Central memory CD8-positive, alpha-beta T cell (primary cell): ENCODE measurements around the gene WWP2.
"Not testable (repeated sequence)": the region's sequence is repeated elsewhere in the genome, so short reads cannot be mapped to it uniquely, and the experiment has no call there.

ENCODE experiments used
- ATAC-seq: fragments of 150-1000 bp; cut with Tn5 transposase; replicated peaks from 2 replicates; pipeline ENCODE4 v1.10.0; 2022; ENCODE audit warnings: mild to moderate bottlenecking, moderate FRiP score, moderate number of reproducible peaks; ENCODE audit not compliant: poor library complexity, severe bottlenecking; ENCODE audit errors: extremely low read depth
- DNase-seq, 2 donors: peaks; one replicate each; pipeline ENCODE4 v3.0.0; 2021; ENCODE audit warnings: low spot score in 2 of 2
- H3K27ac Mint-ChIP-seq: one replicate; pipeline ENCODE4 v1.8.0; 2022; ENCODE audit warnings: low read depth, mild to moderate bottlenecking, moderate library complexity, mixed read lengths
- H3K27me3 Mint-ChIP-seq: one replicate; pipeline ENCODE4 v1.8.0; 2022; ENCODE audit warnings: mixed read lengths
- H3K36me3 Mint-ChIP-seq: one replicate; pipeline ENCODE4 v1.8.0; 2022; ENCODE audit warnings: mild to moderate bottlenecking, moderate library complexity, mixed read lengths; ENCODE audit not compliant: insufficient read depth
- H3K4me1 Mint-ChIP-seq: one replicate; pipeline ENCODE4 v1.8.0; 2022; ENCODE audit warnings: mixed read lengths
- H3K4me3 Mint-ChIP-seq: one replicate; pipeline ENCODE4 v1.8.0; 2022; ENCODE audit warnings: mild to moderate bottlenecking, moderate library complexity, mixed read lengths
- H3K9me3 Mint-ChIP-seq: one replicate; pipeline ENCODE4 v1.8.0; 2022; ENCODE audit warnings: mixed read lengths

The WWP2 gene

DNA sequence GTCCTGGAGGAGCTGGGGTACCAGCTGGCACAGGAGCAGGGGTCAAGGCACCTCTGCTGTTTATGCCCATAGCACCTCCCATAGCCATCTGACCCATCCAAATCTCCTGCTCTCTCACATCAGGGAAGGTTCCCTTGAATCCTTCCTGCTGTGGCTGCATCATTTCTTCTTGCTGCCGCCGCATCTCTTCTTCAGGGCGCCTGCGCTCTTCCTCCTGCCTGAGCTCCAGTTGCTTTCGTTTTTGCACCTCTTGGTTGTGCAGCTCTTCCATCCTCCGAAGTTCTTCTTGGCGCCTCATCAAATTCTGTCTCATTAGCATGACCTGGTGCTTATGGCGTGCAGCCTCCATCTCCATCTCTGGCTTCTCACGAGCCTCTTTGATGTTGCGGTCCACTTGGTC lies 5.4 kb upstream of the WWP2 start:
- no peak overlapping the region for H3K27ac Mint-ChIP-seq

DNA sequence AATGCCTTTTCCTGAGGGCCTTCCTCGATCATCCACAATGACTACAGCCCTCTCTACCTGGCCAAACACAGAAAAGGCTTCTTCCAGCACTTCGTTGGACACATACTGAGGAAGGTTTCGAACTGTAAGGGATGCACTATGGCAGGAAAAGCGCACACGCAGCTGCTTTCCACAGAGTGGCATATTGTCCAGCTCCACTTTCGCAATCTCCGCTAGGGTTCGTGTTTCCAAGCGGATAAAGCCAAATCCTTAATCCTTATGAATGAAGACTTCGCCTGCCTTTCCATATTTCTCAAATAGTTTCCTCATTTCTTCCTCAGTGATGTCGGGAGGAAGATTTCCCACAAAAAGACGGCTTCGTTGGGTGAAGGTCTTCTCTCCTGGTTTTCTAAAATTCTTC lies 4.8 kb upstream of the WWP2 start:
- H3K27me3 Mint-ChIP-seq, H3K27ac Mint-ChIP-seq, DNase-seq, ATAC-seq, H3K9me3 Mint-ChIP-seq, H3K4me3 Mint-ChIP-seq: not testable (repeated sequence)
- Mint-ChIP-seq H3K36me3 (peaks cover 15% of the 10 kb centered on the region), H3K4me1 (peaks cover 28% of the 10 kb centered on the region)

More for the DNA sequence above, 5.4 kb upstream of the WWP2 start:
- H3K27me3 Mint-ChIP-seq, result no peaks in the 10 kb centered on the region
- peaks cover 15% of the 10 kb centered on the region for H3K36me3 Mint-ChIP-seq
- no peaks in the 10 kb centered on the region for H3K9me3 Mint-ChIP-seq
- no peak for ATAC-seq
- peaks cover 28% of the 10 kb centered on the region for H3K4me1 Mint-ChIP-seq
- DNase-seq, result no peak
- H3K4me3 Mint-ChIP-seq, result no peak overlapping the region

DNA sequence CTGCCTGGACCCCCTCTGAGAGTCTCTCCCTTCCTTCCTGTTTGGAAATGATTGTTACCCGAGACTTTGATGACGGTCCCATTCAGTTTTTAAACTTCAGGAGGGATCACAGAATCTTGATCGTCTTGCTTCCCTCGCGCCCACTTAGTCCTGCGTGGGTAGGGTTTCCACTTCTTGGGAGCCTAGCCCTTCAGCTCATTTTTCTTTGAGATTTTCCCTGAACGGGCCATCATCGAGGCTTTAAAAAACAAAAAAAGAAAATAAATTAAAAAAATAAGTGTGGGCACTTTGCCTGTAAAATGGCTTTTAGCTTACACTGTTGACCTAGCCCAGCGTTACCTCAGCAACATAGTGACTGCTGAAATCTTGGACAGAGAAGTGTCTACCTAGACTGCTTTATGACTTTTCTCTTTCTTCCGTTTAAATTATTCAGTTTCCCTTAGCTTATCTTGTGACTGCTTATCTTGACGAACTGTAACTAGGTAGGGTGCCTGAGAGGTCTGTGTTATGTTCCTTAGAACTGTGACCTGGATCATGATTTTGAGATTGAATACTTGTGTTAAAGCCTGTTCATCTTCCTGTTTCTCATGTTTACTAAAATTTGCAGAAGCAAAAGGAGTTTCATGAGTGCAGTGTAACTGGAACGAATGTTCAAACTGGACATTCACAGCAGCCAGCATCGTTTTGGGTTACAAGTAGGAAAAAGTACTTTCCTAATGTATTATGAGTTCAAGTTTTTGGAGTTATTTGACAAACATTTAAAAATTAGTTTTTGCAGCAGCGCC lies 874 bp downstream of the WWP2 start:
- H3K27ac Mint-ChIP-seq, result peak overlapping the region; percentile 97
- H3K9me3 Mint-ChIP-seq, result no peaks in the 10 kb centered on the region
- DNase-seq (no peak), ATAC-seq (peak; percentile 65)
- H3K4me1 Mint-ChIP-seq, result peaks cover 49% of the 10 kb centered on the region
- peaks cover 6% of the 10 kb centered on the region for H3K36me3 Mint-ChIP-seq
- no peaks in the 10 kb centered on the region for H3K27me3 Mint-ChIP-seq
- peak overlapping the region; percentile 93 for H3K4me3 Mint-ChIP-seq

DNA sequence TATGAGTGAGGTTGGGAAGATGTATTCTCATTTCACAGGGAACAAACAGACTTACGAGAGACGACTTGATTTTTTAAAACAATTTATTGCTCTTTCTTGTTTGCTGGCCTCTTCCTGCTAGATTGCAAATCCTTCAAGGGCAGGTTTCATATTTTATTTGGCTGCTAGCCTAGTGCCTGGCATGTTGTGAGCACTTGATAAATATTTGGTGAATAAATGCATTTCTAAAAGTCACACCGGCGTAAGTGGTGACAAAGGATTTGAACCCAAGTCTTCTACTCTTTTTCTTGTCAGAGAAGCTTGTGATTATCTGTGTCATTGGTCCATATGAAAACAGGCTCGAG lies 1.4 kb downstream of the WWP2 start:
- peak overlapping the region; percentile 97 for H3K27ac Mint-ChIP-seq
- H3K27me3 Mint-ChIP-seq, result no peaks in the 10 kb centered on the region
- peaks cover 51% of the 10 kb centered on the region for H3K4me1 Mint-ChIP-seq
- DNase-seq, result no peak
- H3K36me3 Mint-ChIP-seq, result peaks cover 6% of the 10 kb centered on the region
- H3K9me3 Mint-ChIP-seq, result no peaks in the 10 kb centered on the region
- H3K4me3 Mint-ChIP-seq, result peak overlapping the region; percentile 93
- ATAC-seq, result no peak

DNA sequence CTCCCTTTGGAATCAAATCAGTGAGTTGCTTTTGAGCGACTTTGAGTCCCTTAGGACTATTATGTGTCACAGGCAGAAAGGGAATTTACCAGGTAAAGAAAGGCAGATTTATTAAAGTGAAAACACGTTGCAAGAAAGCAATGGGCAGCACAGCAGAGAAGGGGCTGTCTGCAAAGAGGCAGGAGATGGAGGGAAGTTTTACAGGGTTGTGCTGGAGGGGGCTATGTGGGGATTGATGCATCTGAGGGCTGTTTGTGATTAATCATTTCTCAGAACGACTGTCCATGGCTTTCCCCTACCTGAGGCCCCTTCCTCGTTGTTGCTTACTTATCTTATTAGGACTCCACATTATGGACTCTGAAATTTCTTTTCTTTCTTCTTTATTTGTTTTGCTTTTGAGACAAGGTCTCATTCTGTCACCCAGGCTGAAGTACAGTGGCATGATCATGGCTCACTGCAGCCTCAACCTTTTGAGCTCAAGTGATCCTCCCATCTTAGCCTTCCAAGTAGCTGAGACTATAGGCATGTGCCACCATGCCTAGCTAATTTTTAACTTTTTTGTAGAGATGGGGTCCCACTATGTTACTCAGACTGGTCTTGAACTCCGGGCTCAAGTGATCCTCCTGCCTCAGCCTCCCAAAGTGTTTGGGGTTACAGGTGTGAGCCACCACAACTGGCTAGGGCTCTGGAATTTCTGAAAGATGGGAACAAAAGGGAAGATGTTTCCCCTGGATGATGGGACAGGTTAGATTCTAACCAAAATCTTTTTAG lies 5.5 kb downstream of the WWP2 start:
- DNase-seq, result no peak
- H3K4me3 Mint-ChIP-seq, result no peak overlapping the region
- no peak for ATAC-seq
- H3K4me1 Mint-ChIP-seq, result peaks cover 66% of the 10 kb centered on the region
- peaks cover 2% of the 10 kb centered on the region for H3K36me3 Mint-ChIP-seq
- H3K27me3 Mint-ChIP-seq, result no peaks in the 10 kb centered on the region
- H3K27ac Mint-ChIP-seq, result no peak overlapping the region
- no peaks in the 10 kb centered on the region for H3K9me3 Mint-ChIP-seq

DNA sequence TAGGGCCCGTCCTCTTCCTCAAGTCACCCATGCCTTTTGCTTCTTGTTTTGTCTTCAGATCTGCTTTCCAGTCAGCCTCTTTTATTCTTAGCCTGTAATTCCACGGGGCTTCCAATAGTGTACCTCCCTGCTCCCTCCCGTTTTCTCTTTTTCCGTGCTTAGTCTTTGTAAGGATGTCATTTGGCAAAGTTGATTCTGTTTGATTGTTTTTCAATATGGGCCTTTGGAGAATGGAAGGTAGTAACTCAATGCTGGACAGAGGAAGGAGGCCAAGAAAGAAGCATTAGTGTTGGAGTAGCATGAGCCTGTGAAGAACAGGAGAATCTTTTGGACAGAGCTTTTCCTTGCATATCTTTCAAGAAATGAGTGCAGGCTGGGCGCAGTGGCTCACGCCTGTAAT lies 6.5 kb downstream of the WWP2 start:
- H3K4me1 Mint-ChIP-seq, result peaks cover 65% of the 10 kb centered on the region
- DNase-seq, result no peak
- H3K9me3 Mint-ChIP-seq, result no peaks in the 10 kb centered on the region
- no peaks in the 10 kb centered on the region for H3K36me3 Mint-ChIP-seq
- no peak overlapping the region for H3K27ac Mint-ChIP-seq
- H3K27me3 Mint-ChIP-seq, result no peaks in the 10 kb centered on the region
- no peak overlapping the region for H3K4me3 Mint-ChIP-seq
- no peak for ATAC-seq

DNA sequence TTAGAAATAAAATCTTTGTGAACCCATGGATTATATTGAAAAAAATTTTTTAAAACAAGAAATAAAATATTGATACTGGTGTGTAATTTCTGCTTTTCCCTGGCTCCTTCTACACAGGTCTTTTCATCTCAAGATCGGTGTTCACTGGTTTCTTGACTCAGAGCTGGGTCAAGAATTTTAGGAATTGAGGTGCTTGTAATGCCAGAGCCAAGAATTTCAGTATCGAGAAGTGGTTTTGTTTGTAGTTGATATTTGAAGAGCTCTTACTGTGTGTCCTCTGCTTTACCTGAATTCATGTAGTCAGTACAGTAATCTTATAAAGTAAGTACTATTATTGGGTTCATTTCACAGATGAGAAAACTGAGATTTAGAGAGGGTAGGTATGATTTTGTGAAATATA lies 7.3 kb downstream of the WWP2 start:
- H3K27me3 Mint-ChIP-seq, result no peaks in the 10 kb centered on the region
- DNase-seq (no peak), ATAC-seq (no peak)
- H3K9me3 Mint-ChIP-seq, result no peaks in the 10 kb centered on the region
- peaks cover 69% of the 10 kb centered on the region for H3K4me1 Mint-ChIP-seq
- H3K27ac Mint-ChIP-seq, result no peak overlapping the region
- no peak overlapping the region for H3K4me3 Mint-ChIP-seq
- no peaks in the 10 kb centered on the region for H3K36me3 Mint-ChIP-seq

DNA sequence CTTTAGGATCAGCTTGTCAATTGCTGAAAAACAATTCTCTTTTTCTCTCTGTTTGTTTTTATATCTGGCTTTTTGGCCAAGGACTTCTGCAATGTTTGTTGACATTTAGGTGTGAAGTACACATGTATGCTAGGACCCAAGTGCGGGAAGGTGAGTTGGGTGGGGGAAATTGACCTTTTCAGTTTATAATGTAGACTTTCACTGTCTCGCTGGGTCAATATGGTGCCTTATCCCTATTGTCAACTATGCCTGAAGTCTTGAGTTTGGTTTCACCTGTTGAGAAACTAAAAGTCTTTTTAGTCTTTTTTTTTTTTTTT lies 9.5 kb downstream of the WWP2 start:
- ATAC-seq (no peak), DNase-seq (no peak)
- peaks cover 71% of the 10 kb centered on the region for H3K4me1 Mint-ChIP-seq
- H3K27ac Mint-ChIP-seq, result no peak overlapping the region
- no peaks in the 10 kb centered on the region for H3K27me3 Mint-ChIP-seq
- H3K9me3 Mint-ChIP-seq, result peaks cover 6% of the 10 kb centered on the region
- no peaks in the 10 kb centered on the region for H3K36me3 Mint-ChIP-seq
- H3K4me3 Mint-ChIP-seq, result no peak overlapping the region

DNA sequence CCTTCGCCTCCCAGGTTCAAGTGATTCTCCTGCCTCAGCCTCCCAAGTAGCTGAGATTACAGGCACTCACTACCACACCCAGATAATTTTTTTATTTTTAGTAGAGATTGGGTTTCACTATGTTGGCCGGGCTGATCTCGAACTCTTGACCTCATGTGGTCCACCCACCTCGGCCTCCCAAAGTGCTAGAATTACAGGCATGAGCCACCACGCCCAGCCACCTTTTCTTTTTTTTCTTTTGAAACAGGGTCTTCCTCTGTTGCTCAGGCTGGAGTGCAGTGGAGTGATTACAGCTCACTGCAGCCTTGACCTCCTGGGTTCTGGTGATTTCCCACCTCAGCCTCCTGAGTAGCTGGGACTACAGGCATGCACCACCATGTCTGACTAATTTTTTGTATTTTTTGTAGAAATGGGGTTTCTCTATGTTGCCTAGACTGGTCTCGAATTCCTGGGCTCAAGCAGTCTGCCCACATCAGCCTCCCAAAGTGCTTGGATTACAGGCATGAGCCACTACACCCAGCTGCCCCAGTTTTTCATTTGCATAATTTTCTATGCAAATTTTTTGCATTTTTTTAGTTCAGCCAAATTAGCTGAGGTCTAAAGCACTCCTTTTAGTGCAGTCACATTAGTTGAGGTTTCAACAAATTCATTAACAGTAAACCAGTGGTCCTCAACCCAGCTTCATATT lies 11.3 kb downstream of the WWP2 start:
- no peak for ATAC-seq

DNA sequence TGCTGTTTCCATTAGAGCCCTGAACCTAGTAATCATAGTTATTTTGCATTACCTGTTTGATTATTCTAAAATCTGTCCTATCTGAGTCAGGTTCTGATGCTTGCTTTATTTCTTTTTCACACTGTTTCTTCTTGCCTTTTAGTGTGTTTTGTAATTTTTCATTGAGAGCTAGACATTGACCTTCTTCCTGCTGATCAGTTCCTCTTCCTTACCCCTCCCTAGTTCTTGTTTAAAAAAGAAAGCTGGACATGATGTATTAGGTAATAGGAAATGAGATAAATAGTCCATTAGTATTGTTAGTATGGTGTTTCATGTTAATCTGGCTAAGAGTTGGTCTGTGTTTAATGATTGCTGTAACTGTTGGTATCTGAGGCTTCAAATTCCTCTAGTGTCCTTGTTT lies 13.4 kb downstream of the WWP2 start:
- DNase-seq (no peak), ATAC-seq (no peak)
- H3K4me3 Mint-ChIP-seq, result no peak overlapping the region
- no peak overlapping the region for H3K27ac Mint-ChIP-seq
- peaks cover 6% of the 10 kb centered on the region for H3K9me3 Mint-ChIP-seq
- no peaks in the 10 kb centered on the region for H3K27me3 Mint-ChIP-seq
- peaks cover 5% of the 10 kb centered on the region for H3K36me3 Mint-ChIP-seq
- H3K4me1 Mint-ChIP-seq, result peaks cover 46% of the 10 kb centered on the region

More for the DNA sequence above, 11.3 kb downstream of the WWP2 start:
- no peaks in the 10 kb centered on the region for H3K27me3 Mint-ChIP-seq
- H3K27ac Mint-ChIP-seq, result no peak overlapping the region
- DNase-seq, result no peak
- H3K4me1 Mint-ChIP-seq, result peaks cover 58% of the 10 kb centered on the region
- H3K4me3 Mint-ChIP-seq, result no peak overlapping the region
- H3K9me3 Mint-ChIP-seq, result peaks cover 6% of the 10 kb centered on the region
- H3K36me3 Mint-ChIP-seq, result no peaks in the 10 kb centered on the region

DNA sequence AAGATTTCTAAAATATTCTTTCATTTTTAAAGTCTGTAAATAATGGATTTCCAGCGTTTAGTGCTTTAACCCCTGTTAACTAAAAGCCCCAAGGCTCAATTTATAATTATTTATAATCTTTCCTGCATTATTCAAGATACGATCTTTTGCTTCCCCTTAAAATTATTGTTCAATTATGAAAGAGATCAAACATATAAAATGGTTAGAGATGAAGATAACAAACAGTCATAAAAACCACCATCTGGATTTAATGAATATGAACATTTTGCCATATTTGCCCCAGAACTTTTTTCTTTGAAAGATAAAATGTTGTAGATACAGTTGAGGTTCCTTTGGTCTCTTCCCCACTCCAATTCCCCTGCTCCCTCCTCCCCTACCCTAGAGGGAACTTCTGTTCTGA lies 17.6 kb downstream of the WWP2 start:
- peaks cover 21% of the 10 kb centered on the region for H3K36me3 Mint-ChIP-seq
- DNase-seq, result no peak
- H3K27me3 Mint-ChIP-seq, result no peaks in the 10 kb centered on the region
- peaks cover 18% of the 10 kb centered on the region for H3K4me1 Mint-ChIP-seq
- no peak overlapping the region for H3K27ac Mint-ChIP-seq
- H3K9me3 Mint-ChIP-seq, result peaks cover 6% of the 10 kb centered on the region
- no peak overlapping the region for H3K4me3 Mint-ChIP-seq
- no peak for ATAC-seq

DNA sequence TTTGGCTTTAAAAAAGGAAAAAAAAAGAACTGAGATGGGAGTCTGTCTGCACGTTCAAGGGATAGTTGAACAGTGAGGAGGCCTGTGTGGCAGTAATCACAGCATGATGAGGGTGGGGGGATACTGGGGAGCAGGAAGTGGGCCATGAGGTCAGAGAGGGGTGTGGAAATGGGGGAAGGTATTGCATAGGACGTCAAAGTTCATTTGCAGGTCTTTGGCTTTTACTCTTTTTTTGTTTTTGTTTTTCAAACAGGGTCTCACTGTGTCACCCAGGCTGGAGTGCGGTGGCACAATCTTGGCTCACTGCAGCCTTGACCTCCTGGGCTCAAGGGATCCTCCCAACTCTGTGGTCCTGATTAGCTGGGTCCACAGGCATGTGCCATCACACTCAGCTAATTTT lies 19.0 kb downstream of the WWP2 start:
- Mint-ChIP-seq H3K27me3 (no peaks in the 10 kb centered on the region), H3K9me3 (no peaks in the 10 kb centered on the region), H3K36me3 (peaks cover 27% of the 10 kb centered on the region), H3K4me1 (peaks cover 6% of the 10 kb centered on the region), H3K27ac (peak overlapping the region; percentile 41), H3K4me3 (no peak overlapping the region)
- DNase-seq (no peak), ATAC-seq (no peak)

DNA sequence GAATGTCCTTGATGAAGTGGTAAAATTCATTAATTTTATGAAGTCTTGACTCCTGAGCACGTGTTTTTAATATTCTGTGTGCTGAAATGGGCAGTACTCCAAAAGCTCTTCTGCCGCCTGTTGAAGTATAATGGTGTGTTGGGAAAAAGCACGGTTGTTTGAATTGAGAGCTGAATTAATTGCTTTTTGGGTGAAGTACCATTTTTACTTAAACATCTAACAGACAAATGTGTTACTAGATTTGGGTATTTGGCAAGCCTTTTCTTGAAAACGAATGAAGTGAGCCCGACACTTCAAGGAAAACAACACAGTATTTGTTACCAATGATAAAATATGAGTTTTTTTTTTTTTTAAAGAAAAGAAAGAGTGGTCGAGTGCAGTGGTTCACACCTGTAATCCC lies 22.5 kb downstream of the WWP2 start:
- Mint-ChIP-seq H3K27ac (no peak overlapping the region), H3K4me3 (no peak overlapping the region), H3K4me1 (peaks cover 6% of the 10 kb centered on the region), H3K9me3 (no peaks in the 10 kb centered on the region), H3K36me3 (peaks cover 48% of the 10 kb centered on the region), H3K27me3 (no peaks in the 10 kb centered on the region)
- DNase-seq, result no peak
- no peak for ATAC-seq
